H1 (cell line): Measurements from ENCODE around the gene ACAP1. TPM values are rescaled to one million over a fixed set of nuclear protein-coding genes. Genes with fewer than 3 reads are reported as not detected.
A peak's percentile ranks its signal among the peaks of the same experiment; 100 is the strongest.

ENCODE experiments used
- CTCF ChIA-PET: fragments of 300-600 bp; sonication (Branson Sonifier 250); formaldehyde crosslinking; loops from one replicate; lab custom pipeline; 2021; ENCODE audit not compliant: partially characterized antibody; lab: Charles Lee
- POLR2A ChIA-PET: fragments of 300-600 bp; sonication (Branson Sonifier 250); formaldehyde crosslinking; loops from one replicate; lab custom pipeline; 2021; ENCODE audit warnings: inconsistent platforms; ENCODE audit not compliant: partially characterized antibody; lab: Charles Lee
- DNase-seq, 2 experiments: peaks; one replicate each; pipeline versions ENCODE4 v3.0.0 to v3.0.0-alpha.2; 2010 to 2022; ENCODE audit warnings: low spot score in 2 of 2, low read depth in 1 of 2, mixed read lengths in 1 of 2
- FAIRE-seq: peaks from 2 replicates; lab custom pipeline; 2011; peaks lifted over from hg19 to GRCh38; lab: Jason Lieb, UNC
- H2AFZ ChIP-seq: 2 replicates; pipeline ENCODE4 v1.8.1; 2012; ENCODE audit warnings: low read length, inconsistent platforms
- H2AK5ac ChIP-seq: 2 replicates; pipeline ENCODE4 v1.6.1; 2013; ENCODE audit warnings: low read depth, low read length
- H2BK120ac ChIP-seq: replicated peaks from 2 replicates; pipeline ENCODE3; 2013; ENCODE audit warnings: low read depth, low read length, inconsistent platforms
- H2BK12ac ChIP-seq: 2 replicates; pipeline ENCODE4 v1.6.1; 2013; ENCODE audit warnings: low read depth, low read length
- H2BK15ac ChIP-seq: 2 replicates; pipeline ENCODE4 v1.6.1; 2013; ENCODE audit warnings: low read length
- H2BK20ac ChIP-seq: 2 replicates; pipeline ENCODE4 v1.6.1; 2013; ENCODE audit warnings: low read length
- H2BK5ac ChIP-seq: 2 replicates; pipeline ENCODE4 v1.6.1; 2013; ENCODE audit warnings: low read depth, low read length
- H3K14ac ChIP-seq: 2 replicates; pipeline ENCODE4 v1.6.1; 2013; ENCODE audit warnings: inconsistent platforms; ENCODE audit not compliant: insufficient read length
- H3K18ac ChIP-seq: 2 replicates; pipeline ENCODE4 v1.6.1; 2013; ENCODE audit warnings: low read length; ENCODE audit errors: extremely low read depth
- H3K23ac ChIP-seq: 2 replicates; pipeline ENCODE4 v1.6.1; 2013; ENCODE audit warnings: inconsistent platforms; ENCODE audit not compliant: insufficient read length
- H3K23me2 ChIP-seq: 2 replicates; pipeline ENCODE4 v1.6.1; 2013; ENCODE audit warnings: low read depth, low read length
- H3K27ac ChIP-seq: 2 replicates; pipeline ENCODE4 v1.6.1; 2011; ENCODE audit warnings: low read depth, low read length, inconsistent platforms
- H3K27me3 ChIP-seq, 4 experiments: replicated peaks in 1 of 4; 1 replicate in 1 of 4; 2 replicates in 3 of 4; pipeline versions ENCODE4 v1.6.1 to v1.8.1; 2011 to 2013; ENCODE audit warnings: low read length in 3 of 4, mild to moderate bottlenecking in 3 of 4, inconsistent platforms in 2 of 4, mixed read lengths in 2 of 4, moderate library complexity in 1 of 4; ENCODE audit not compliant: control insufficient read depth in 3 of 4, insufficient read depth in 3 of 4; ENCODE audit errors: extremely low read depth in 1 of 4
- H3K36me3 ChIP-seq, 4 experiments: 2 replicates each; pipeline versions ENCODE4 v1.6.1 to v1.8.1; 2011 to 2013; ENCODE audit warnings: mild to moderate bottlenecking in 4 of 4, low read length in 3 of 4, moderate library complexity in 2 of 4, control low read depth in 1 of 4, inconsistent platforms in 1 of 4; ENCODE audit not compliant: insufficient read depth in 4 of 4, control insufficient read depth in 2 of 4
- H3K4ac ChIP-seq: replicated peaks from 2 replicates; pipeline ENCODE3; 2013; ENCODE audit warnings: low read length, low read depth, mixed read lengths, inconsistent platforms; ENCODE audit not compliant: insufficient read length
- H3K4me1 ChIP-seq, 4 experiments: replicated peaks in 1 of 4; 1 replicate in 1 of 4; 2 replicates in 3 of 4; pipeline versions ENCODE4 v1.6.1 to v1.8.1; 2011 to 2013; ENCODE audit warnings: low read length in 3 of 4, inconsistent platforms in 2 of 4, mixed read lengths in 1 of 4; ENCODE audit not compliant: insufficient read depth in 4 of 4, control insufficient read depth in 3 of 4
- H3K4me2 ChIP-seq, 2 experiments: 2 replicates each; pipeline versions ENCODE4 v1.6.1 to v1.8.1; 2011 to 2013; ENCODE audit warnings: low read depth in 2 of 2, low read length in 2 of 2, control low read depth in 1 of 2, inconsistent platforms in 1 of 2, mild to moderate bottlenecking in 1 of 2; ENCODE audit not compliant: insufficient read depth in 1 of 2
- H3K4me3 ChIP-seq, 4 experiments: fragments of 200-600, 300-600 bp in 1 of 4; sonication (generic), shearing (Covaris generic), sonication (Bioruptor Twin) in 1 of 4; 2 replicates each; pipeline versions ENCODE4 v1.5.1 to v1.8.1; 2011 to 2016; ENCODE audit warnings: low read length in 4 of 4, low read depth in 3 of 4, control low read depth in 2 of 4, inconsistent platforms in 2 of 4, mild to moderate bottlenecking in 2 of 4, mixed read lengths in 1 of 4, moderate library complexity in 1 of 4; ENCODE audit not compliant: insufficient read depth in 2 of 4; ENCODE audit errors: extremely low read depth in 1 of 4
- H3K56ac ChIP-seq: replicated peaks from 2 replicates; pipeline ENCODE3; 2013; ENCODE audit warnings: low read depth, mild to moderate bottlenecking, mixed read lengths, low read length, inconsistent platforms; ENCODE audit not compliant: insufficient read length
- H3K79me1 ChIP-seq: 2 replicates; pipeline ENCODE4 v1.6.1; 2013; ENCODE audit warnings: low read depth, low read length, control low read depth
- H3K79me2 ChIP-seq, 2 experiments: 2 replicates each; pipeline versions ENCODE4 v1.6.1 to v1.8.1; 2012 to 2013; ENCODE audit warnings: low read length in 2 of 2, mild to moderate bottlenecking in 2 of 2, inconsistent platforms in 1 of 2; ENCODE audit not compliant: insufficient read depth in 2 of 2, control insufficient read depth in 1 of 2
- H3K9ac ChIP-seq, 4 experiments: replicated peaks in 1 of 4; 1 replicate in 1 of 4; 2 replicates in 3 of 4; pipeline versions ENCODE4 v1.6.1 to v1.8.1; 2011 to 2013; ENCODE audit warnings: low read depth in 3 of 4, low read length in 3 of 4, control low read depth in 2 of 4, mild to moderate bottlenecking in 2 of 4, moderate library complexity in 2 of 4, inconsistent platforms in 1 of 4; ENCODE audit errors: extremely low read depth in 1 of 4
- H3K9me3 ChIP-seq, 2 experiments: 2 replicates each; pipeline versions ENCODE4 v1.6.1 to v1.8.1; 2012 to 2013; ENCODE audit warnings: mild to moderate bottlenecking in 2 of 2, moderate library complexity in 2 of 2, control low read depth in 1 of 2, inconsistent platforms in 1 of 2, low read depth in 1 of 2, low read length in 1 of 2, mixed read lengths in 1 of 2; ENCODE audit not compliant: insufficient read depth in 2 of 2
- H4K20me1 ChIP-seq, 2 experiments: replicated peaks in 1 of 2; 2 replicates each; pipeline versions ENCODE3 to v1.8.1; 2011 to 2013; ENCODE audit warnings: inconsistent platforms in 2 of 2, low read length in 2 of 2, mild to moderate bottlenecking in 1 of 2; ENCODE audit not compliant: insufficient read depth in 2 of 2, control insufficient read depth in 1 of 2
- H4K5ac ChIP-seq: 2 replicates; pipeline ENCODE4 v1.6.1; 2013; ENCODE audit warnings: low read length, low read depth, mixed read lengths, inconsistent platforms; ENCODE audit not compliant: insufficient read length
- H4K8ac ChIP-seq: 2 replicates; pipeline ENCODE4 v1.8.0; 2013; ENCODE audit warnings: mild to moderate bottlenecking, moderate library complexity, low read length, inconsistent platforms; ENCODE audit not compliant: insufficient read depth; ENCODE audit errors: extremely low read depth
- H4K91ac ChIP-seq: replicated peaks from 2 replicates; pipeline ENCODE3; 2013; ENCODE audit warnings: low read length, mixed read lengths, inconsistent platforms; ENCODE audit not compliant: insufficient read length
- BCL11A ChIP-seq, 2 experiments: IDR thresholded peaks; one replicate each; pipeline ENCODE4 v1.6.1; 2011; ENCODE audit warnings: low read depth in 2 of 2, low read length in 2 of 2, mild to moderate bottlenecking in 2 of 2
- CBX5 ChIP-seq: fragments of 300-800, 300-1000 bp; sonication (generic); IDR thresholded peaks from 2 replicates; pipeline ENCODE4 v1.7.1; 2016; ENCODE audit warnings: antibody characterized with exemption, low read length, low read depth
- CTBP2 ChIP-seq: IDR thresholded peaks from 2 replicates; pipeline ENCODE4 v1.7.0; 2011; ENCODE audit warnings: borderline replicate concordance, mild to moderate bottlenecking, moderate library complexity, mixed read lengths, low read length; ENCODE audit not compliant: insufficient read depth, insufficient read length
- KDM1A ChIP-seq: fragments of 200-600, 300-600 bp; sonication (generic); IDR thresholded peaks from 2 replicates; pipeline ENCODE4 v1.7.1; 2016; ENCODE audit warnings: mild to moderate bottlenecking, low read length, borderline replicate concordance
- POLR2AphosphoS5 ChIP-seq: IDR thresholded peaks from 2 replicates; pipeline ENCODE4 v1.6.1; 2011; ENCODE audit warnings: low read depth, low read length
- RFX5 ChIP-seq: IDR thresholded peaks from 2 replicates; pipeline ENCODE4 v1.6.1; 2011; ENCODE audit warnings: low read depth, low read length, improper control_type of control experiment, borderline replicate concordance
- SAP30 ChIP-seq: fragments of 300-600 bp; sonication (generic); IDR thresholded peaks from 2 replicates; pipeline ENCODE4 v1.7.1; 2012; ENCODE audit warnings: low read length, moderate library complexity, mild to moderate bottlenecking, inconsistent platforms; ENCODE audit not compliant: insufficient read depth, insufficient replicate concordance
- SP4 ChIP-seq: IDR thresholded peaks from 2 replicates; pipeline ENCODE4 v1.6.1; 2012; ENCODE audit warnings: low read length, inconsistent platforms
- TAF7 ChIP-seq: optimal IDR thresholded peaks from 2 replicates; pipeline ENCODE3; 2011; ENCODE audit warnings: low read depth, mild to moderate bottlenecking, inconsistent platforms, low read length, moderate library complexity, borderline replicate concordance
- TBP ChIP-seq: IDR thresholded peaks from 2 replicates; pipeline ENCODE4 v1.6.1; 2011; ENCODE audit warnings: low read depth, low read length, improper control_type of control experiment
- TEAD4 ChIP-seq: IDR thresholded peaks from 2 replicates; pipeline ENCODE4 v1.6.1; 2012; ENCODE audit warnings: low read depth, low read length, inconsistent platforms, mixed read lengths
- WGBS, 2 experiments: shearing (Covaris generic) in 1 of 2; methylation state at CpG; one replicate each; pipeline versions ENCODE4 v1.1.6 to v1.1.7; 2013 to 2015; ENCODE audit warnings: low lambda C conversion rate in 2 of 2, mixed read lengths in 2 of 2, inconsistent platforms in 1 of 2, low coverage in 1 of 2, missing lambda C conversion rate in 1 of 2; ENCODE audit not compliant: insufficient replicate concordance in 2 of 2, insufficient coverage in 1 of 2, insufficient read length in 1 of 2; ENCODE audit errors: extremely low coverage in 1 of 2, missing lambda C conversion rate in 1 of 2; 5-methylcytosine and 5-hydroxymethylcytosine counted together
- polyA plus RNA-seq, 7 experiments: library from polyadenylated mRNA; depleted of rRNA in 3 of 7; stranded (reverse) in 5 of 7; unstranded in 2 of 7; fragments of >200 nt in 5 of 7; fragments of 200-250 nt in 2 of 7; gene quantifications; 1 replicate in 5 of 7; 2 replicates in 1 of 7; 4 replicates in 1 of 7; pipeline versions ENCODE4 v1.2.1 to v1.2.3, GENCODE V29; 2011 to 2013; ENCODE audit warnings: missing spikeins in 2 of 7, mixed read lengths in 2 of 7
- total RNA-seq: library from RNA; stranded (reverse); fragmentation: NEBNext Ultra II Directional; extraction: Animal tissue kit (Norgen Biotek cat#: 25700); gene quantifications from 2 replicates; pipeline ENCODE4 v1.2.1, GENCODE V29; 2021
- TF ChIP-seq, protein P1 (sequence below): IDR thresholded peaks from 2 replicates; pipeline ENCODE4 v1.6.1; 2011; ENCODE audit warnings: low read depth, mild to moderate bottlenecking, low read length; ENCODE audit not compliant: insufficient read depth

ACAP1 gene
- total and polyA plus RNA-seq, 2 of the 8 experiments (the other 6 are each of a cell fraction or from before 2014, with no cell fraction given) = 11.9 to 45.1 TPM

DNA sequence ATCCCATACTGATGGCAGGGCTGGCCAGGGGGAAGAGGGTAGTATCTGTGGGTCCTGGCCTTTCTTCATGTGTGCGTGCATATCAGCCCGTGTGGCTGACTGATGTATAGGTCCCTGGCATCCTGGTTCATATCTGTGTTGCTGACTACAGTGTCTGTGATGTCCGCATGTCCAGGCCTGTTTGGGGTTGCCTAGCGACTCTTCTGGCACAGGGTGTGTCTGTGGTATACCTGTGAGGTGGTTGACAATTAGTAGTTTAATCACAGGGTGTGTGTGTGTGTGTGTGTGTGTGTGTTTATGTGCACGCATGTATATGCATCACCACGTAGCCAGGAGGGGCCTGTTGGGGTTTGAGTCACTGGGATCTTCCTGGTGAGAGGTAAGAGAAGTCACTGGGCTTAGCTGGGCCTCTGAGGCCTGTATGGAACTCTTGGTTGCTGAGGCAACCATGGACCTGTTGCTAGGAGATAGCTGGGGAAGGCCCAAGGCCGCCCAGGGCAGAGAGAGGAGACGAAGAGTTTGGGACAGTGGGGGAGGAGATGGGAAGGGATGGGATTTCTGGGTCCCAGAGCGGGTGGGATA is 18.0 kb downstream of the ACAP1 start:
- H3K23me2 ChIP-seq = peaks cover 15% of the 10 kb centered on the region; the same call in 1 of the 2 replicates
- no peaks in the 10 kb centered on the region for H4K20me1 ChIP-seq
- no peak overlapping the region; a peak in 1 of 4 replicates for H3K4me2 ChIP-seq
- H2BK5ac ChIP-seq = no peak overlapping the region
- H3K4ac ChIP-seq = peak overlapping the region; percentile 65
- POLR2A ChIA-PET = interaction anchor here (0.9 to 7.8 kb wide), 12 partner anchors 13 to 86 kb away, joined by 3 to 91 read pairs (median 4); partner anchors contain the start of genes FGF11, GPS2, NEURL4 and TMEM256
- H2BK15ac ChIP-seq = 0 out of 2 replicates have a peak overlapping the region, but pooled peaks have one; percentile 9
- no peak overlapping the region for H3K18ac ChIP-seq
- H3K36me3 ChIP-seq = no peaks in the 10 kb centered on the region
- H3K9ac ChIP-seq = no peak overlapping the region
- DNase-seq (no peak), FAIRE-seq (no peak)
- no peaks in the 10 kb centered on the region for H3K27me3 ChIP-seq
- H2BK120ac ChIP-seq = no peak overlapping the region
- H3K4me3 ChIP-seq = no peak overlapping the region
- CTCF ChIA-PET = interaction anchor here (0.7 to 6.5 kb wide), 18 partner anchors 14 to 206 kb away, joined by 3 to 56 read pairs (median 10); partner anchors contain the start of genes ACAP1, CHRNB1, SENP3 and TMEM102
- no peak overlapping the region for H4K8ac ChIP-seq
- no peak overlapping the region for H3K14ac ChIP-seq
- no peak overlapping the region for H4K91ac ChIP-seq
- no peak overlapping the region for H3K23ac ChIP-seq
- 0 out of 2 replicates have a peak overlapping the region, but pooled peaks have one; percentile 60 for H2BK12ac ChIP-seq
- H2AFZ ChIP-seq = no peak overlapping the region
- no peaks in the 10 kb centered on the region for H3K79me1 ChIP-seq
- no peak overlapping the region for H3K56ac ChIP-seq
- H3K27ac ChIP-seq = no peak overlapping the region
- H3K4me1 ChIP-seq = peaks cover 0 to 19% (median 8%) of the 10 kb centered on the region in 4 experiments; a peak in 5 of 7 replicates
- no peaks in the 10 kb centered on the region for H3K9me3 ChIP-seq
- 0 out of 2 replicates have a peak overlapping the region, but pooled peaks have one; percentile 15 for H2AK5ac ChIP-seq
- no peak overlapping the region for H4K5ac ChIP-seq
- WGBS, 2 experiments = 88% methylated on average over 9 of the region's 9 CpGs; no CpG with 5 or more reads in 1 of the 2 experiments
- no peak overlapping the region for H2BK20ac ChIP-seq
- H3K79me2 ChIP-seq = no peaks in the 10 kb centered on the region
- TF ChIP-seq CTBP2 (no peak), POLR2AphosphoS5 (no peak), BCL11A (IDR thresholded peaks at IDR 0.05; ENCODE audit: low read depth in 2 of 2, low read length in 2 of 2) (no peak), SP4 (no peak), SAP30 (no peak), TAF7 (no peak), TEAD4 (no peak), CBX5 (no peak), KDM1A (no peak), RFX5 (no peak), TBP (no peak)
- TF ChIP-seq, protein P1, sequence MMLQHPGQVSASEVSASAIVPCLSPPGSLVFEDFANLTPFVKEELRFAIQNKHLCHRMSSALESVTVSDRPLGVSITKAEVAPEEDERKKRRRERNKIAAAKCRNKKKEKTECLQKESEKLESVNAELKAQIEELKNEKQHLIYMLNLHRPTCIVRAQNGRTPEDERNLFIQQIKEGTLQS = no peak
